ENCODE results near the gene PRSS12.
"Not testable (repeated sequence)": the region's sequence is repeated elsewhere in the genome, so short reads cannot be mapped to it uniquely, and the experiment has no call there.

PRSS12 gene

GRCh38 chr4:118279328-118279727 lies 73.5 kb downstream of the PRSS12 start:
- in situ Hi-C loops (cut with MboI; ENCODE audit: low sequenced_read_pairs), result no loop called here

- in situ Hi-C loops (cut with MboI; ENCODE audit: low sequenced_read_pairs), result no loop called here
Measured at GRCh38 chr4:118278473-118279274, 74.1 kb downstream of the PRSS12 start.

DNA sequence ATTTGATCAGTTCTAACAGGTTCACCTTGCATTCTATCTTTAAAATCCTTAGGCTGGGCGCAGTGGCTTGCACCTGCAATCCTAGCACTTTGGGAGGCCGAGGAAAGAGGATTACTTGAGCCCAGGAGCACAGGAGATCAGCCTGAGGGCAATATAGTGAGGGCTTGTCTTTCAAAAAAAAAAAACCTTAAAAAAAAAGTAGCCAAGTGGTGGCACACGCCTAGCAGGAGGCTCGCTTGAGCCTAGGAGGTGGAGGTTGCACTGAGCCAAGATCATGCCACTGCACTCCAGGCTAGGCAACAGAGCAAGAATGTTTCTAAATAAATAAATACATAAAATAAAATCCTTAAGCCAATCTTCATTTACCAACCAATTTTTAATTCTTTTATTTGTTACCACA lies 75.6 kb downstream of the PRSS12 start:
- in situ Hi-C loops (cut with MboI; ENCODE audit: low sequenced_read_pairs), result no loop called here

DNA sequence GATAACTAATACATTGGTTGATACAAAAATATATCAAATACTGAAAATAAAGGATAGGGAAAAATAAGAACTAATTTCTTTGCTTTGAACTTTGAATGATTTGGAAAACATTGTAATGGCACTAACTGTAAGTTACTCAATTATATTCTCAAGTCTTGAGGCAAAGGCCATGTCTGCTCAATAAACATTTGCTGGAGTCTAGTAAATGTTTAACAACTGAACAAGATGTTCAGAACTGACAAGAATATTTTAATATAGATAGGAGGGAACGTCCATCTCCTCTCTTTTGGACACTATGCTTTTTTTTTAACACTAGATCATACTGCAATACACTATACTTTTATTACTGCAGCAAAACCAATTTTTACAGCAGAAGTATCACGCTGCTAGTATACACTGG lies 76.2 kb downstream of the PRSS12 start:
- in situ Hi-C loops (cut with MboI; ENCODE audit: low sequenced_read_pairs), result no loop called here

- in situ Hi-C loops (cut with MboI; ENCODE audit: low sequenced_read_pairs), result no loop called here
Measured at GRCh38 chr4:118273642-118274041, 79.2 kb downstream of the PRSS12 start.

- in situ Hi-C loops (cut with MboI; ENCODE audit: low sequenced_read_pairs), result no loop called here
Measured at GRCh38 chr4:118271788-118272187, 81.0 kb downstream of the PRSS12 start.

GRCh38 chr4:118270492-118270891 lies 82.3 kb downstream of the PRSS12 start:
- in situ Hi-C loops (cut with MboI; ENCODE audit: low sequenced_read_pairs), result no loop called here

GRCh38 chr4:118268780-118269179 lies 84.0 kb downstream of the PRSS12 start:
- in situ Hi-C loops (cut with MboI; ENCODE audit: low sequenced_read_pairs), result no loop called here

DNA sequence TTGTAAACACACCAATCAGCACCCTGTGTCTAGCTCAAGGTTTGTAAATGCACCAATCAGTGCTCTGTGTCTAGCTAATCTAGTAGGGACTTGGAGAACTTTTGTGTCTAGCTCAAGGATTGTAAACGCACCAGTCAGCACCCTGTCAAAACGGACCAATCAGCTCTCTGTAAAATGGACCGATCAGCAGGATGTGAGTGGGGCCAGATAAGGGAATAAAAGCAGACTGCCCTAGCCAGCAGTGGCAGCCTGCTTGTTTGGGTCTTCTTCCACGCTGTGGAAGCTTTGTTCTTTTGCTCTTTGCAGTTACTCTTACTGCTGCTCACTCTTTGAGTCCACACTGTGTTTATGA lies 86.7 kb downstream of the PRSS12 start:
- in situ Hi-C loops (cut with MboI; ENCODE audit: low sequenced_read_pairs), result not testable (repeated sequence)

DNA sequence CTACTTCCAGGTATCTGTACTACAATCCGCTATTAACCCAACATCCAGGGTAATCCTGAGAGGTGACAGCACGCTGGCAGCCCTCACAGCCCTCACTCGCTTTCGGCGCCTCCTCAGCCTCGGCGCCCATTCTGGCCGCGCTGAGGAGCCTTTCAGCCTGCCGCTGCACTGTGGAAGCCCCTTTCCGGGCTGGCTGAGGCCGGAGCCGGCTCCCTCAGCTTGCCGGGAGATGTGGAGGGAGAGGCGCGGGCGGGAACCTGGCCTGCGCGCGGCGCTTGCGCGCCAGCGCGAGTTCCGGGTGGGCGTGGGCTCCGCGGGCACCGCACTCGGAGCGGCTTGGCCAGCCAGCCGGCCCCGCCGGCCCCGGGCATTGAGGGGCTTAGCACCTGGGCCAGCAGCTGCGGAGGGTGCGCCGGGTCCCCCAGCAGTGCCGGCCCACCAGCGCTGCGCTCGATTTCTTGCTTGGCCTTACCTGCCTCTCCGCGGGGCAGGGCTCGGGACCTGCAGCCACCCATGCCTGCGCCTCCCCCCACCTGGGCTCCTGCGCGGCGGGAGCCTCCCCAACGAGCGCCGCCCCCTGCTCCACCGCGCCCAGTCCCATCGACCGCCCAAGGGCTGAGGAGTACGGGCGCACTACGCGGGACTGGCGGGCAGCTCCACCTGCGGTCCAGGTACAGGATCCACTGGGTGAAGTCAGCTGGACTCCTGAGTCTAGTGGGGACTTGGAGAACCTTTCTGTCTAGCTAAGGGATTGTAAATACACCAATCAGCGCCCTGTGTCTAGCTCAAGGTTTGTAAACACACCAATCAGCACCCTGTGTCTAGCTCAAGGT lies 87.3 kb downstream of the PRSS12 start:
- in situ Hi-C loops (cut with MboI; ENCODE audit: low sequenced_read_pairs), result no loop called here

DNA sequence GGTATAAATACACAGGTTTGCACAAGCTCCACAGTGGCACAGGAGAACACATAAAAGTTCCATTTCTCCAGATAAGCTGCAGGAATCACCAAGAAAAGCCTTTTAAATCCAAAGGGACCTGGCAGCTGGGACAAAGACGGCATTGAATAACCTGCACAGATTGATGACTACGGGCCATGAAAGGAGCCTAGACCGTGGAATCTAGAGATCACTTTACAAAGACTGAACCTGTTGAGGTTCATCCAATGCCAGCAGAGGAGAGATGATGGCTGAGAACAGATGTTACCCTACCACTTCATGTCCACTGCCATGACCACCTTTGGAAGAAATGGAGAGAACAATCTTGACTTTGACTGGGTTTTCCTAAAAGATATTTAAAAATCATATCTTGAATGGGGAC lies 88.7 kb downstream of the PRSS12 start:
- in situ Hi-C loops (cut with MboI; ENCODE audit: low sequenced_read_pairs), result no loop called here

DNA sequence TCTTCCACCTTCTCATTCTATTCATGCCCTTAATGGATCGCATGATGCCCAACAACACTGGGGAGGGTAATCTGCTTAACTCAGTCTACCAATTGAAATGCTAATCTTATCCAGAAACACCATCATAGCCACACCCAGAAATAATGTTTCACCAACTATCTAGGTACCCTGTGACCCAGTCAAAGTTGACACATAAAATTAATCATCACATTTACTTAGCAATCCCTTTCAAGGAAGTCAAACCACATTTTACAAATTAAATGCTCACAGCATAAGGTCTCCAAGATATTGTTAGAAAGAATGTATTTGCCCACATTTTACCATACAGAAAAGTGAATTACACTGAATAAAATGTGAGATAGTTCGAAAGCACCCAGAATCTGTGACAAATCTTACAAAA lies 92.5 kb downstream of the PRSS12 start:
- in situ Hi-C loops (cut with MboI; ENCODE audit: low sequenced_read_pairs), result no loop called here

- in situ Hi-C loops (cut with MboI; ENCODE audit: low sequenced_read_pairs), result no loop called here
Measured at GRCh38 chr4:118259111-118259510, 93.7 kb downstream of the PRSS12 start.

- in situ Hi-C loops (cut with MboI; ENCODE audit: low sequenced_read_pairs), result no loop called here
Measured at GRCh38 chr4:118254368-118254767, 98.4 kb downstream of the PRSS12 start.

DNA sequence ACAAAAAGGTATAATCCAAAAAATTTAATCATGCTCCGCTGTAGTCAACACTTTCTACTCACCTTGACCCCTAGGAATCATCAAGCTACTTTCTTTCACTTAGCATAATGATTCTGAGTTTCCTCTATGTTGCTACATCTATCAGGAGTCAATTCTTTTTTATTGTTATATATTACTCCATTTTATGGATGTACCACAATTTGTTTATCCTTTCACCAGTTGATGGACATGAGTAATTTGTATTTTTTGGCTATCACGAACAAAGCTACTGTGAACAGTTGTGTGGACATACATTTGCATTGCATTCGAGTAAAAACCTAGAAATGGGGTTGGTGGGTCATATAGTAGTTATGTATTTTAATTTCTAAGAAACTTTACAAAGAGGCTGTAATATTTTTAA lies 102.9 kb downstream of the PRSS12 start:
- in situ Hi-C loops (cut with MboI; ENCODE audit: low sequenced_read_pairs), result no loop called here

- in situ Hi-C loops (cut with MboI; ENCODE audit: low sequenced_read_pairs), result no loop called here
Measured at GRCh38 chr4:118237531-118237930, 115.3 kb downstream of the PRSS12 start.

DNA sequence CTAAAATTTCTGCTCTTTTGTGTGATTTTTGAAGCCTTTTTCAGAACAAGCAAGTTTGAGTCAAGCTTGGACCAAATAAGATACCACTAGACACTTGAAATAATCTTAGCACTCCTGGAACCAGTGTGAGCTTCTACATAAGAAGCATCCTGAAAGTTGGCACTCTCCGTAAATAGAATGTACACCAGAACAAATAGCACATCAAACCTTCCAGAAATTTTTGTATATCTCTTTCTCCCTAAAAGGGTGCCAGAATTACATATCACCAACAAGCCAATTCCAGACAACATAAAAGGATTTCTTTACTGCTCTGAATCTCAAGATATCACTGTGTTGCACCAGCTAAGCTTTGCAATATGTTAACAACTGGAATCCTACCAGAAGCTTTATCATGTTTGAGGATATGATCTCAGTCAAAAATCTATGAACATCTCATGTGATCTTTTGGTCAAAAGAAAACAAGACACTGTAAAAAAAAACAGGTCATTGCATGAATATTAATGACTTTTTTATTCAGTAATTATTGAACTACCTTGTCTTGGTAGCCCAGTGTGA lies 117.2 kb downstream of the PRSS12 start:
- in situ Hi-C loops (cut with MboI; ENCODE audit: low sequenced_read_pairs), result no loop called here
